ENCODE data around the gene E2F8.

DNA sequence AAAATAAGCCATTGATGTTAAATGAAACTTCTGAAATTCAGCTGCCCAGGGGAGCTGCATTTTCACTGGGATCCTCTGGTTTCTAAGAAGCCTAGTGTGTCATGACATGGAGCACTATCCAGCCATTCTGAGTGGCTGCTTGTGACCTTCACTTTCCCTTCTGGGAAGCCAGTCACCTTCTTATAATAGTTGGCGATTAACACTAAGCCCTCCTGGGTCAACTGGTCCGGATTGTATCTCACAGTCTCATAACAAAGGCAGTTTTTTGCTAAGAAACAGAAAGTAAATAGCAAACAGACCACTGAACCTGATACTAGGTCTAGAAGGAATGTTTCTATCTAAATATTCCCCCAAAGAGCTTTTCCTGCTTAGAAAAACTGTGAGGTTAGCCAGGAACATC is 46.8 kb downstream of the E2F8 start:
- no peak for TF ChIP-seq ZNF274 (IDR thresholded peaks at IDR 0.05; ENCODE audit: low read depth, low read length)
- TF ChIP-seq YY1 (IDR thresholded peaks at IDR 0.05; ENCODE audit: insufficient read depth, insufficient read length), result no peak

Data from NT2/D1 (cell line).